SIG-M5 treated with dmso at 0.1 percent for 504 hours (cell line): ENCODE results near the gene LY86.
"Not testable (repeated sequence)": the region's sequence is repeated elsewhere in the genome, so short reads cannot be mapped to it uniquely, and the experiment has no call there.

Experiments used
- DNase-seq: peaks from one replicate; lab custom pipeline; 2025; ENCODE audit not compliant: unreplicated experiment; lab: John Stamatoyannopoulos, UW

Gene LY86

GRCh38 chr6:6595025-6595424, 6.5 kb downstream of the LY86 start:
- DNase-seq = no peak

GRCh38 chr6:6595952-6596351, 7.4 kb downstream of the LY86 start:
- no peak for DNase-seq

- no peak for DNase-seq
Observed at GRCh38 chr6:6596529-6597328, 8.2 kb downstream of the LY86 start.

DNA sequence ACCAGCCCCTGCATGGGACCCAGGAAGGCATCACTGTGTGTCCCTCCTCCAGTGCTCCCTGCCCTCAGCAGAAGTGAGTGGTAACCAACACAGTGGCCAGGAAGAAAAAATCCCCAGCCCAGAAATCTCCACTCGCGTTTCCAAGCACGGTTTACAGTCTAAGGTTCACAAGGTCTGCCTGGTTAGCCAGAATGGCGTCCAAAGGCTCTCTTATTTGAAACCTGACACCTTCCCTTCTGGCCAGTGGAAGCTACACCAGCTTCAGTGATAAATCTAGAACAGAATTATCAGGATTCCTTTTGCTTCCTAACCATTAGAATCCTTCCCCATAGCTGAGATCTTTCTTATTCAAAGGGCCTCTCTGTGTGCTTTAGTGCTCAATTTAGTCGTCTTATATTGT, 9.2 kb downstream of the LY86 start:
- DNase-seq = no peak

DNA sequence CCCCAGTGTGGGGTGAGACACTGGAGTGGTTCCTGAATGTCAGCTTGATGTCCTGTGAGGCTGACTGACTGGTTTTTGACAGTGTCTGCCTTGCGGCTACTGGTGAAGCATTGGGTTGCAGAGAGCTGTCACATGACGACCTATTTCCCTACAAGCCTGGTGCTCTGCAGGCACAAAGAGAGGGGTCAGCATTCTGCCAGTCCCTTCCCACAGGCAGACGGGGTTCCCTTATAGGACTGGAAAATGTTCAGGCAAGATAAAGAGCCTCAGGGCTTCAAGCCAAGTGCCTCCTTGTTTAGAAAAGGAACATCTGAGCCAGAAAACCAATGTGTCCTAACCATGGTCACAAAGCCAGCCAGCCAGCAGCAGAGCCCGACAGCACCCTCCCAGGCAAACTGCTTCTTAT, 11.0 kb downstream of the LY86 start:
- no peak for DNase-seq

GRCh38 chr6:6600875-6601274, 12.4 kb downstream of the LY86 start:
- DNase-seq = no peak

DNA sequence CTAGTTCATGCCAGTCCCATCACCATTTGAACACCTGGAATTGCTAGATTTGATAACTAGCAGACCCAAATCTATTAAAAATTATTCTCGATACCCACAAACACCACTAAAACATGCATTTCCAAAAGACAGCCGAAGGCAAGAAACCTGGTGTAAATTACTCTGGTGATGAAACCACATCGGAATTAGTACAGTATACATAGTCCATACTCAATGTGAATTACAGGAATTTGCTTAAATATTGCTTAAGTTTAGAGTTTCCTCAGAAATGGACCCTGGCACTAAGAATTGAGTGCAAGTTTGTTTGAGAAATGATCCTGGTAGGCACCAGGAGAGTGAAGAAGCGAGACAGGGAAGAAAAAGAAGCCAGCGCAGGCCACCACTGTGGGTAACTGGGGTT, 13.7 kb downstream of the LY86 start:
- no peak for DNase-seq

GRCh38 chr6:6603317-6603716, 14.8 kb downstream of the LY86 start:
- no peak for DNase-seq

- no peak for DNase-seq
Observed at GRCh38 chr6:6604015-6604414, 15.5 kb downstream of the LY86 start.

DNA sequence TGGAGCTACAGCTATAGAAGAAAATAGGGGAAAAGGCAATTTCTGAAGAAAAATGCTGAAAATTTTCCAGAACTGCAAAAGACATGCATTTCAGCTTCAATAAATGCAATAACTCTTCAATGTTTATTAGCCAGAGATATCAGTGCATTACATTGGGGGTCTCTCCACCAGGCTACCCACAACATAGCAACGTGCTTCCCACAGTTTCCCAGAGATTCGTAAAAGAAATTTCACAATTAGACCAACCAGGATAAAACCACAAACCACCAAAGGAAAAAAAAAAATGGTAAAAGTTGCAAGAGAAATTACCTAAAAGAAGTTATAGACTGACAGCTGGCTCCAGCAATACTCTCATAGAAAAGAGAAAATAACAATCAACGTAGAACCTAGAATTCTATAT, 16.0 kb downstream of the LY86 start:
- peak; percentile 19 for DNase-seq

GRCh38 chr6:6605873-6606272, 17.4 kb downstream of the LY86 start:
- no peak for DNase-seq

- not testable (repeated sequence) for DNase-seq
Observed at GRCh38 chr6:6606391-6607030, 18.0 kb downstream of the LY86 start.

GRCh38 chr6:6609450-6609849, 20.9 kb downstream of the LY86 start:
- DNase-seq = no peak

DNA sequence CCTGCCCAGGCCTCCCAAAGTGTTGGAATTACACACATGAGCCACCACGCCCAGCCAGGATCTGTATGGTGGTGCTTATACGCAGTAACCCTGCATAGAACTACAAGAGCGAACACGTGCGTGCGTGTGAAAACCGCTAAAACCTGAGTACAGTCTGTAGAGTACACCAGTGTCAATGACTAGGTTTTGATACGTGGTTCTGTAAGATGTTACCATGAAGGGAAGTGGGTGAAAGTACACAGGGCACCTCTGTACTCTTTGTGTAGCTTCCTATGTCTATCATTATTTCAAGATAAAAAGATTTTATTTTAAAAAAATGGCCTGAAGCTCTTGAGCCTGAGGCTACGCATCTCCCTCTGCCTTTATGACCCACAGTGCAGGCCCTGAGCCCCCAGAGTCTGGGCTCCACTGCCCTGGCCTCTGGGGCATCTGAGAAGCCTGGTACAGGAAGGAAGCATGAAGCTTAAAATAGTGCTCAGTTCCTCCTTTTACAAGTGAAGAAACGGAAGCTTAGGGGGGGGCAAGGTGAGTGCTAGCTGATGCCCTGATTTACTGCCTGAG, 21.6 kb downstream of the LY86 start:
- no peak for DNase-seq

DNA sequence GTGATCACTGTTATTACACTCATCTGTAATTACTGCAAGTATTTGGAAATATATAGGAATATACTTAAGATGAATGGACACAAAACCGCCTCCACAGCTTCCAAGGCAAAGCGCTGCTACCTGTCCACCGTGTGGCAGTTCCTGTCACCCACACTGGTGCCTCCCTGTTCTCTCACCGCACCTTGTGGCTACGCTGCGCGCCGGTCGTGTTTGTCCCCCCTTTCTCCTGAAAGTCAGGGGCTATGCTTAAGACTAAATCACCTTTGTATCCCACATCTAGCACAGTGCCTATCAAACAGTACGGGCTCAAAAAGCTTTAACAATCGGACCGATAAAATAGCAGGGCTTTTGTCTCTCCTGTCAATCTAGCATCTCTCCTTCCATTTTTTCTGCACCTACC, 23.0 kb downstream of the LY86 start:
- DNase-seq = no peak

DNA sequence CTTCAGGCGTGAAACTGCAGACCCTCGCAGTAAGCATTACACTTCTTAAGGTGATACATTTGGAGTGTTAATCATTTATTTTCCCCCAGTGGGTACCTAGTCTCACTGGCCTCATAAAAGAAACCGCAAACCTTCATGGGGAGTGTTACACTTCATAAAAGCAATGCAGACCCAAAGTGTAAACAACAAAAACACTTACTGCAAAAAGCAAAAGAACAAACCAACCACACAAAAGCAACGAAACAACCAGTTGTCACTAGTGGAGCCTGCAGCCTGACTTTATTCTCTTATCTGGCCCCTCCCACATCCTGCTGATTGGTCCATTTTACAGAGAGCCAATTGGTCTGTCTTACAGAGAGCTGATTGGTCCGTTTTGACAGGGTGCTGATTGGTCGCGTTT, 23.8 kb downstream of the LY86 start:
- DNase-seq = no peak

DNA sequence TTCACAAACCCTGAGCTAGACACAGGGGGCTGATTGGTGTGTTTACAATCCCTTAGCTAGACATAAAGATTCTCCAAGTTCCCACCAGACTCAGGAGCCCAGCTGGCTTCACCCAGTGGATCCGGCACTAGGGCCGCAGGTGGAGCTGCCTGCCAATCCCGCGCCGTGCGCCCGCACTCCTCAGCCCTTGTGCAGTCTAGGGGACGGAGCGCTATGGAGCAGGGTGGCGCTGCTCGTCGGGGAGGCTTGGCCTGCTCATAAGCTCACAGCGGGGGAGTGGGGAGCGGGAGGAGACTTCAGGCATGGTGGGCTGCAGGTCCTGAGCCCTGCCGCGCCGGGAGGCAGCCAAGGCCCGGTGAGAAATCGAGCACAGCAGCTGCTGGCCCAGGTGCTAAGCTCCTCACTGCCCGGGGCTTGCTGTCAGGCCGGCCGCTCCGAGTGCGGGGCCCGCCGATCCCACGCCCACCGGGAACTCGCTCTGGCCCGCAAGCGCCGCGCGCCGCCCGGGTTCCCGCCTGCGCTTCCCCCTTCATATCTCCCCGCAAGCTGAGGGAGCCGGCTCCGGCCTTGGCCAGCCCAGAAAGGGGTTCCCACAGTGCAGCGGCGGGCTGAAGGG, 24.7 kb downstream of the LY86 start:
- not testable (repeated sequence) for DNase-seq

- no peak for DNase-seq
Observed at GRCh38 chr6:6614096-6614982, 25.8 kb downstream of the LY86 start.

GRCh38 chr6:6614983-6615349, 26.4 kb downstream of the LY86 start:
- DNase-seq = no peak

DNA sequence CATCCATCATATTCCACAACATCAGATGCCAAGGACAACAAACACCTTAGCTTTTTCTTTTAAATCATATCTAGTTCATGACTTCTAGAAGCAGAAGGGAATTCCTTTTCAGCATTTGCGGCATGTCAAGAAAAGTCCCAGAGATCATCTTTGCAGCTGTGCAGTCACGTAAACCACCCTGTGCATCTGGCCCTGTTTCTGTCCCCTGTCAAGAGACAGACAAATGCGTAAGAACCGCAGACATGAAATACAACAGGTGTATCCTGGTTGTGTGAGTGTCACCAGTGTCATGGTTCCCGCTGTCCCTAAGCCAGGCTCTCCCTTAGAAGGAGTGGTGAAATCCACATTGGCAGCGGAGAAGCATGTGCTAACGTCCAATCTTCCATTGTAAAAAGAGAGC, 28.1 kb downstream of the LY86 start:
- DNase-seq = no peak
